ENCODE data around the gene GNB2.
"Not testable (repeated sequence)": the region's sequence is repeated elsewhere in the genome, so short reads cannot be mapped to it uniquely, and the experiment has no call there.

GNB2 gene

DNA sequence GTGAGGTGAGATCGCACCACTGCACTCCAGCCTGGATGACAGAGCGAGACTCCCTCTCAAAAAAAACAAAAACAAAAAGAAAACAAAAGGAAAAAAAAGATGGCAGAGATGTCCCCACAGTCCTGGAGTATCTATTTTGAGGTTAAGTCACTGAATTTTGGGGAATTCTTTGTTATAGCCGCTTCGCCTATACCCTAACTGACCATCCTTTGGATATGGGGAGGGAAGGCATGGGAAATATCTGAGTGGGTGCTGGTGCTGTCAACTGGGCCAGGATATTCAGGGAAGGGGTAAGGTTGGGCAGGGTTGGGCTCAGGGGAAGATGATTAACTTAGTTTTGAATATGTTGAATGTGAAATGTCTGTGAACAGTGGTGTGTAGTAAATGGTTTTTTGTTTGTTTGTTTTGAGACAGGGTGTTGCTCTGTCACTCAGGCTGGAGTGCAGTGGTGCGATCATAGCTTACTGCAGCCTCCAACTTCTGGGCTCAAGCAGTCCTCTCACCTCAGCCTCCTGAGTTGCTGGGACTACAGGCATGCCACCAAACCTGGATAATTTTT, 8.3 kb upstream of the GNB2 start:
- no peak for DNase-seq

DNA sequence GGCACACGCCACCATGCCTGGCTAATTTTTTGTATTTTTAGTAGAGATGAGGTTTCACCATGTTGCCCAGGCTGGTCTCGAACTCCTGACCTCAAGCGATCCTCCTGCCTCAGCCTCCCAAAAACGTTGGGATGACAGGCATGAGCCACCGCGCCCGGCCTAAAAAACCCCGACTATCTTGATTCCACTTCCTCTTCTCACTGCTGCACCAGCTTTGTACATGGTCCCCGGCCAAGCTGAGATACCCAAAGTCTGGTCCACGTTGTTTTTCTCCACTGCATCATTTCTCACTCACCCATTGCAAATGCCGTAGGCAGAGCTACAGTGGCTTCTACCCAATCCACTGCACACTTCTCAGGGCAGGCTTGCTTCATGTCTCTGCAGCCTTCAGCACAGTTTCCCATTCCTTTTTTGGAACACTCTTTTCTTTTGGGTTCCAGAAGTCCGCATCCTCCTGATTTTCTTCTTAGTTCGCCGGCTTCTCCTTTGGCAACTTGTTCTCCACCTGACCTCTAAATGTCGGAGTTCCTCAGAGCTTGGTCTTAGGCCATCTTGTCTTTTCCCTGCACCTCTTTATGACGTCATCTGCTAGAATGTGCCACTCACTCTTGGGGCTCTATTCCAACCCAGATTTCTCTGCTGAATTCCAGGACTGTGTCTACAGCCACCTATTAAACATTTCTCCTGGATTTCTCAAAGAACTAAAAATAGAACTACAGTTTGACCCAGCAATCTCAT, 6.0 kb upstream of the GNB2 start:
- no peak for DNase-seq

GRCh38 chr7:100668069-100668449, 5.5 kb upstream of the GNB2 start:
- DNase-seq, result no peak

- not testable (repeated sequence) for DNase-seq
Observed at GRCh38 chr7:100669106-100669505, 4.4 kb upstream of the GNB2 start.

- peak; percentile 22 to 38 for DNase-seq
Observed at GRCh38 chr7:100670074-100670473, 3.5 kb upstream of the GNB2 start.

GRCh38 chr7:100671353-100672327, 1.9 kb upstream of the GNB2 start:
- DNase-seq, result no peak

DNA sequence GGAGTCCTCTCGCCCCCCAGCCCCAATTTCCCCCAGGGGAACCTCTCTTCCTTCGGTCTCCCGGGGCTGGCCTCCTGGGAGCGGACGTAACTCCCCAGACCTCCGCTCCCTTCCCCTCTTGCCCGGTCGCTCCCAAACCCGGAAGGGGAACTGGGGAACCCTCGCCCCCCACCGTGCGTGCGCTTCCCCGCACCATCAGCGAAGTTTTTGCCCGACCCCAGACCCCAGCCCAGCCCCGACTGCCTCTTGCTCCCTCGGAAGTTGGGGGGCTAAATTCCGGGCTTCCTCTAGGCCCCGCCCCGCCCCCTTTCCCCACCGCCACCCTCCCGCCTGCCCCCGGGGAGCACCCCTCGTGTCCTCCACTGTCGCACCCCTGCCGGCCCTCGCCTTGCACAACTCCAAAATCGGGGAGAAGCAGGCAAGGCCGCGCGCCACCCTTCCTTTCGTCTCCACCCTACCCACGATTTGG, 436 bp downstream of the GNB2 start:
- peak; percentile 53 to 60 for DNase-seq

GRCh38 chr7:100674411-100675104, 1.0 kb downstream of the GNB2 start:
- DNase-seq, result peak; percentile 32 to 58

GRCh38 chr7:100675105-100675451, 1.5 kb downstream of the GNB2 start:
- DNase-seq, result no peak

- DNase-seq, result peak; percentile 78 to 79
Observed at GRCh38 chr7:100675581-100676350, 2.2 kb downstream of the GNB2 start.

DNA sequence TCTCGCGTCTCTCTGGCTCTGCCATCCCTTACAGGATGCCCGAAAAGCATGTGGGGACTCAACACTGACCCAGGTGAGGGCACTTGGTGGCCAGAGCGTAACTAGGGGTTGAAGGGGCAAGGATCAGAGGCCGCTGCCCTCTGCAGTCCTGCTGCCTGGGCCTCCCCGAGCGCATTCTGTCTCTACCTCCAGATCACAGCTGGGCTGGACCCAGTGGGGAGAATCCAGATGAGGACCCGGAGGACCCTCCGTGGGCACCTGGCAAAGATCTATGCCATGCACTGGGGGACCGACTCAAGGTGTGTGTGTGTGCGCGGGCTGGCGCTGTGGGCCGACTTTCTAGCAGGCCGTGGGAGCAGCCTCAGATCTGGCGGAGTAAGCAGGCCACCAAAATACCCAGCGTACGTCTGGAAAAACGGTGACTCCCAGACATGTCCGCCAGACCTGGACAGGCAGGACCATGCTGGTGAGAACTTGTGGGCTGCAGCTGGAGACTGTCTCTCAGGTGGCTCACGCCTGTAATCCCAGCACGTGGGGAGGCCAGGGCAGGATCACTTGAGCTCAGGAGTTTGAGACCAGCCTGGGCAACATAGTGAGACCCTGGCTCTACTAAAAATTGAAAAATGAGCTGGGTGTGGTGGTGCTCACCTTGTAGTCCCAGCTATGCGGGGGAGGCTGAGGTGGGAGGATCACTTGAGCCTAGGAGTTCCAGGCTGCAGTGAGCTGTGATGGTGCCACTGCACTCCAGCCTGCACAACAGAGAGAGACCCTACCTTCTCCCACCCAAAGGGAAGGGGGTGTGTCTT, 3.2 kb downstream of the GNB2 start:
- DNase-seq, result no peak

DNA sequence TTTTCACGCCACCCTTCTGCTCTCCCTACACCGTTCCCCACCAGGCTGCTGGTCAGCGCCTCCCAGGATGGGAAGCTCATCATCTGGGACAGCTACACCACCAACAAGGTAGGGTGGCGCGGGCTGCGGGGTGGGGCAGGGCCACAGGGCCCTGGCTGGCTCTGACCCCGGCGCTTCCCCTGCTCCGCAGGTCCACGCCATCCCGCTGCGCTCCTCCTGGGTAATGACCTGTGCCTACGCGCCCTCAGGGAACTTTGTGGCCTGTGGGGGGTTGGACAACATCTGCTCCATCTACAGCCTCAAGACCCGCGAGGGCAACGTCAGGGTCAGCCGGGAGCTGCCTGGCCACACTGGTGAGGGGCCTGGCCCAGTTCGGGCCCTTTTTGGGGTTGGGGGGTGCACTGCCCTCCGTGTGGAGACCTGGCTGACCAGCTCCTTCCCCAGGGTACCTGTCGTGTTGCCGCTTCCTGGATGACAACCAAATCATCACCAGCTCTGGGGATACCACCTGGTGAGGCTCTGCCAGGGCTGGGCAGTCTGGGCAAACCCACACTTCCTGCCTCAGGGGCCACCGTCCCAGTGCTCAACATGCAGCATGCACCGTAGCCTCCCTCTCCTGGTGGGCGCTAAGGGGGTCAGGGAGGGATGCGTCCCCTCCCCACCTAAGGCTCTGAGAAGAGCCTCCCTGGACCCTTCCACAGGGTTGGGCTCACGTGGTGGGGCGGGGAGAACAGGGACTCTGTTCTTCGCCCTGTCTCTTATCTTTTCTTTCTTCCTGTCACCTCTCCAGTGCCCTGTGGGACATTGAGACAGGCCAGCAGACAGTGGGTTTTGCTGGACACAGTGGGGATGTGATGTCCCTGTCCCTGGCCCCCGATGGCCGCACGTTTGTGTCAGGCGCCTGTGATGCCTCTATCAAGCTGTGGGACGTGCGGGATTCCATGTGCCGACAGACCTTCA, 4.0 kb downstream of the GNB2 start:
- DNase-seq, result no peak

- no peak for DNase-seq
Observed at GRCh38 chr7:100678291-100678984, 4.9 kb downstream of the GNB2 start.

DNA sequence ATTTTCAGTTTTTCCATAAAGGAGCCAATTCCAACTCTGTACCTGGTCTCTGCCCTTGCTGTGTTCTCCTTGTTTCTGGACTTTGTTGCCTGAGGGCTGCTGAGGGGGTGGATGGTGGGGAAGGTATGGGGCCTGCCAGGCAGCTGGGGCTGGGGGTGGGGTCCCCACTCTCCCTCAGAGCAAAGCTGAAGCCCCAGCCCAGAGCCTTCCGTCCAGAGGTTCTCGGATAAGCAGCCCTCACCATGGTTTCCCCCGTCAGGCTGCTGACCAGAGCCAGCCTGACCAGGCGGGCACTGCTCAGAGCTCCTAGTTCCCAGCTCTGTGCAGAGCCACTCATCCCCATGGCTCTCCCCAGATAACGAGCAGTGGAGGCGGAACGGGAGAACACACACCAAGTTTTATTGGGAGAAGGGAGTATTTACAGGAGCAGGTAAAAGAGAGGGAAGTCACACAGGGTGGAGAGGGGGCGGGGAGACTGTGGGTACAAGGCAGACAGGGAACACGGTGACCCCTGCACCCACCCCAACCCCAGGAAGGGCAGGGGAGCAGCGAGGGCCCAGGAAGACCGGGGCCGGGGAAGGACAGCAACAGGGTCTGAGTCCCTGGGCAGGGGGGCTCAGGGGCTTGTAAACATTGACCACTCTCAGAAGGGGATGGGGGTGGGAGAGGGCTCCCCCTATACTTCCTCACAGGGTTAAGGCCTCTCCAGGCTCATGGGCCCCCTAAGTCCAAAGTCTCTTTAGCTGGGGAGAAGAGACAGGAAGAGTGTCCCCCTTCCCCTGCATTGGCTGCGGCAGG, 5.8 kb downstream of the GNB2 start:
- no peak for DNase-seq

DNA sequence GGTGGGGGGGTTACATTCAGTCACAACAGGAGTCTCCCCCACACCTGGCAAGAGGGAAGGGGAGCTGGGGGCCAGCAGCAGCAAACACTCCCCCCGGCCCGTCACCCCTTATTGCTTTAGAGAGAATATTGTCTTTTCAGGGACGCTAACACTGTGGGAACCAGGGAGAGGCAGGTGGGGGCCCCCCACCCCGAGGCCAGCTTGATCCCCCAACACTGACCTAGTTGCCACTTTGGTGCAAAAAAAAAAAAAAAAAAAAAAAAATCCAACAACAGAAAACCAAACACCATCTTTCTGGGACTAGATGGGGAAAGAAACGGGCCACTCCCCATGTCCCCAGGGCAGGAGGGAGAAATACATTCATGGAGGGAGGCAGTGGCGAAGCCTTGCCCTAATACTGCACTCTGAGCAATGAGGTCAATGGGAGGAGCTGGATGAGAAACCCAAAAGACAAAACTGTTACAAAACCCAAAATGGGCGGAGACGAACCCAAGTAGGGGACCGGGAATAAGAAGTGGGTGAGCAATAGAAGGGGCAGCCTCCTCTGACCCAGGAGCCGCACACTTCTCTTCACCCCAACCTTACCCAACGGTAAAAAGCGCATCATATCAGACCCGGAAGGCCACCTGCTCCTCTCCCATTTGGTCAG, 6.5 kb downstream of the GNB2 start:
- peak; percentile 47 to 74 for DNase-seq

GRCh38 chr7:100680576-100681271, 7.2 kb downstream of the GNB2 start:
- no peak for DNase-seq
